ENCODE results near the gene VSTM2L. TPM values are rescaled to one million over a fixed set of nuclear protein-coding genes. Genes with fewer than 3 reads are reported as not detected.

The VSTM2L gene
- total and polyA plus RNA-seq, 9 donors: 0.12 to 23.0 (median 0.36) TPM; not detected in 2

- H3K36me3 ChIP-seq: no peaks in the 10 kb centered on the region
- no peak for DNase-seq
- H3K4me1 ChIP-seq (ENCODE audit: insufficient read depth): no peaks in the 10 kb centered on the region
- H3K27me3 ChIP-seq: no peaks in the 10 kb centered on the region
- H3K27ac ChIP-seq: no peak overlapping the region
- H3K4me3 ChIP-seq: no peak overlapping the region
- intact Hi-C loops (cut with DNase I): no loop called here
- TF ChIP-seq, protein P1, sequence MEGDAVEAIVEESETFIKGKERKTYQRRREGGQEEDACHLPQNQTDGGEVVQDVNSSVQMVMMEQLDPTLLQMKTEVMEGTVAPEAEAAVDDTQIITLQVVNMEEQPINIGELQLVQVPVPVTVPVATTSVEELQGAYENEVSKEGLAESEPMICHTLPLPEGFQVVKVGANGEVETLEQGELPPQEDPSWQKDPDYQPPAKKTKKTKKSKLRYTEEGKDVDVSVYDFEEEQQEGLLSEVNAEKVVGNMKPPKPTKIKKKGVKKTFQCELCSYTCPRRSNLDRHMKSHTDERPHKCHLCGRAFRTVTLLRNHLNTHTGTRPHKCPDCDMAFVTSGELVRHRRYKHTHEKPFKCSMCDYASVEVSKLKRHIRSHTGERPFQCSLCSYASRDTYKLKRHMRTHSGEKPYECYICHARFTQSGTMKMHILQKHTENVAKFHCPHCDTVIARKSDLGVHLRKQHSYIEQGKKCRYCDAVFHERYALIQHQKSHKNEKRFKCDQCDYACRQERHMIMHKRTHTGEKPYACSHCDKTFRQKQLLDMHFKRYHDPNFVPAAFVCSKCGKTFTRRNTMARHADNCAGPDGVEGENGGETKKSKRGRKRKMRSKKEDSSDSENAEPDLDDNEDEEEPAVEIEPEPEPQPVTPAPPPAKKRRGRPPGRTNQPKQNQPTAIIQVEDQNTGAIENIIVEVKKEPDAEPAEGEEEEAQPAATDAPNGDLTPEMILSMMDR (IDR thresholded peaks at IDR 0.05): no peak
- TF ChIP-seq POLR2A (IDR thresholded peaks at IDR 0.05): no peak
- no peak for TF ChIP-seq EP300 (IDR thresholded peaks at IDR 0.05)
- WGBS, 3 donors: 65 to 75% (median 70%) methylated on average over 12 of the region's 12 CpGs
- H3K9me3 ChIP-seq: no peaks in the 10 kb centered on the region
These were observed 70.4 kb downstream of the VSTM2L start for GRCh38 chr20:37973059-37973910.

DNA sequence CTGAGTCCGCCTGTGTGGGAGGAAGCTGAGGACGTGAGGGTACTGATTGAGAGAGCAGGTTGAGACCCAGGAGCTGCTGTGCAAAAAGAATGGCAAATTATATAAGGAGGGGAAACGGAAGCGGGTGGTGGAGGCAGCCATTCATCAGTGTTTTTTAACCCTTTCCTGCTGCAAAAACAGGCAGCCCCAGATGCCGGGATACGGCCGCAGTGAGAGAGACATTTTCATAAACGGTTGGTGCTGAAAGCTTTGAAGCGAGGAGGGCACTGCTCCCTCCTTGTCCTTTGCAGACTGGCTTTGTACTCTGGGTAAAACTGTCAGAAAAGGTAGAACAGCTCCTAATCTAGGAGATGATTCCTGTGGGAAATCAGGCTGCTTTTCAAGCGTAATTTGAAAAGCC lies 74.0 kb downstream of the VSTM2L start:
- intact Hi-C loops (cut with DNase I): no loop called here
- WGBS, 3 donors: 37 to 47% (median 39%) methylated on average over 10 of the region's 10 CpGs
- TF ChIP-seq POLR2A (IDR thresholded peaks at IDR 0.05): no peak
- TF ChIP-seq, protein P1 (IDR thresholded peaks at IDR 0.05): no peak
- TF ChIP-seq EP300 (IDR thresholded peaks at IDR 0.05): no peak
- no peaks in the 10 kb centered on the region for H3K4me1 ChIP-seq (ENCODE audit: insufficient read depth)
- H3K4me3 ChIP-seq: no peak overlapping the region
- H3K36me3 ChIP-seq: no peaks in the 10 kb centered on the region
- H3K9me3 ChIP-seq: no peaks in the 10 kb centered on the region
- no peaks in the 10 kb centered on the region for H3K27me3 ChIP-seq
- H3K27ac ChIP-seq: no peak overlapping the region
- DNase-seq: no peak

- H3K4me3 ChIP-seq: no peak overlapping the region
- no peaks in the 10 kb centered on the region for H3K4me1 ChIP-seq (ENCODE audit: insufficient read depth)
- no peaks in the 10 kb centered on the region for H3K36me3 ChIP-seq
- DNase-seq: no peak
- intact Hi-C loops (cut with DNase I): no loop called here
- H3K27ac ChIP-seq: no peak overlapping the region
- WGBS, 3 donors: 11 to 23% (median 19%) methylated on average over 9 to 12 of the region's 12 CpGs
- H3K27me3 ChIP-seq: no peaks in the 10 kb centered on the region
- TF ChIP-seq EP300 (IDR thresholded peaks at IDR 0.05) (no peak), POLR2A (IDR thresholded peaks at IDR 0.05) (no peak)
- TF ChIP-seq, protein P1 (IDR thresholded peaks at IDR 0.05): no peak
- no peaks in the 10 kb centered on the region for H3K9me3 ChIP-seq
These were observed 74.4 kb downstream of the VSTM2L start for GRCh38 chr20:37977338-37977737.

GRCh38 chr20:37977786-37978185 lies 74.9 kb downstream of the VSTM2L start:
- DNase-seq: no peak
- Histone ChIP-seq H3K4me1 (ENCODE audit: insufficient read depth) (no peaks in the 10 kb centered on the region), H3K27ac (no peak overlapping the region), H3K4me3 (no peak overlapping the region), H3K9me3 (no peaks in the 10 kb centered on the region), H3K27me3 (no peaks in the 10 kb centered on the region), H3K36me3 (no peaks in the 10 kb centered on the region)
- 58 to 72% (median 59%) methylated on average over 6 of the region's 6 CpGs for WGBS, 3 donors
- intact Hi-C loops (cut with DNase I): no loop called here
- TF ChIP-seq EP300 (IDR thresholded peaks at IDR 0.05) (no peak), POLR2A (IDR thresholded peaks at IDR 0.05) (no peak)
- TF ChIP-seq, protein P1 (IDR thresholded peaks at IDR 0.05): no peak
